Vagina (tissue), 2 donors: Measurements from ENCODE around the gene PSPH. TPM values are rescaled to one million over a fixed set of nuclear protein-coding genes. Genes with fewer than 3 reads are reported as not detected.

Experiments
- DNase-seq, 2 donors: peaks; one replicate each; pipeline ENCODE4 v3.0.0-alpha.2; 2017; ENCODE audit errors: extremely low spot score in 2 of 2
- H3K27ac ChIP-seq: fragments of 200-600 bp; sonication (generic); one replicate; pipeline ENCODE4 v1.5.1; 2019
- H3K27me3 ChIP-seq: fragments of 200-600 bp; sonication (generic); one replicate; pipeline ENCODE4 v1.5.1; 2019
- H3K36me3 ChIP-seq, 2 donors: fragments of 200-600 bp; sonication (generic); one replicate each; pipeline ENCODE4 v1.5.1; 2017 to 2019
- H3K4me1 ChIP-seq: fragments of 200-600 bp; sonication (generic); one replicate; pipeline ENCODE4 v1.5.1; 2019
- H3K4me3 ChIP-seq, 2 donors: fragments of 200-600 bp; sonication (generic); 1 replicate in 1 of 2; 2 replicates in 1 of 2; pipeline ENCODE4 v1.5.1; 2016 to 2019
- H3K9me3 ChIP-seq: fragments of 200-600 bp; sonication (generic); one replicate; pipeline ENCODE4 v1.5.1; 2019
- POLR2A ChIP-seq, 2 donors: fragments of 450-650 bp; IDR thresholded peaks; one replicate each; pipeline ENCODE4 v1.6.1; 2017; ENCODE audit warnings: antibody characterized with exemption in 2 of 2, mild to moderate bottlenecking in 2 of 2, moderate library complexity in 2 of 2
- POLR2AphosphoS5 ChIP-seq, 2 donors: sonication (generic); formaldehyde crosslinking; IDR thresholded peaks; one replicate each; pipeline ENCODE4 v1.9.0; 2017; ENCODE audit warnings: antibody characterized with exemption in 2 of 2, mild to moderate bottlenecking in 2 of 2, low read depth in 1 of 2; ENCODE audit not compliant: insufficient read depth in 1 of 2
- intact Hi-C: fragments of 100-400 bp; cut with DNase I; formaldehyde crosslinking; loops from one replicate; pipeline ENCODE4 v1.15.1; 2023
- total RNA-seq: library from RNA; depleted of rRNA; stranded (reverse); fragments of >200 nt; gene quantifications from one replicate; pipeline ENCODE4 v1.2.3, GENCODE V29; 2016
- TF ChIP-seq, protein P1 (sequence below), 3 experiments: fragments of 450-650 bp in 2 of 3; fragments of 200-600 bp in 1 of 3; sonication (generic) in 1 of 3; IDR thresholded peaks; one replicate each; pipeline ENCODE4 v1.5.1; 2017 to 2019; ENCODE audit warnings: antibody characterized with exemption in 3 of 3, mild to moderate bottlenecking in 2 of 3, moderate library complexity in 2 of 3

Gene PSPH
- total RNA-seq, 1 donor from 2014 or later, result 13.3 TPM

DNA sequence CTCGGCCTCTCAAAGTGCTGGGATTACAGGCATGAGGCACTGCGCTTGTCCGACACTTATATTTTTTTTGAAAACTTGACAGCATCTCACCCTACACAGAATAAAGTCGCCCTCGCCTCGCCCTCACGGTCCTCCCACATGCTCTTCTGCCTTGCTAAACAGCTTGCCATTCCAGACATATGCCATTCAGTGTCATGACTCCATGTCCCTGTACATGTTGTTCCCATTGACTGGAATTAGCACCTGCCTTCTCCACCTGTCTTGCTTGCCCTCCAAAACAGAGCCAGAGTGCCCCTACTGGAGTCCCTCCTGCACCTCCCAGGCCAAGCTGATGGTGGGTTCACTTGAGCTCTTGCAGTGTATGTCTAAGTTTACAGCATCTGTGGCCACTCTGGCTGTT, 80.7 kb downstream of the PSPH start:
- no peak for DNase-seq

DNA sequence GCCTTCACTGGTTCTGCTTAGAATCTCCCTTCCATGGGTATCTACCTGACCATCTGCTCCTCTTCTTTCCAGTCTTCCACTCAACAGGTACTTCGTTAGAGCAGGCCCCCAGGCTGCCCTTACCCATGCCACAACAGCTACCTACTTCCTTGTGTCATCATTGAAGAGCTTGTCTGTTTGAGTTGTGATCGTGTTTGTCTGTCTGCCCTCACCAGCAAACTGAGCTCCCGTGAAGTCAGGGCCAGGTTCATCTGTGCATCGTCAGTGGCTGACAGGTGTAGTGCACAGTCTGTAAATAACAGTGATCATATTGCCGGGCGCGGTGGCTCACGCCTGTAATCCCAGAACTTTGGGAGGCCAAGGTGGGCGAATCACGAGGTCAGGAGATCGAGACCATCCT, 81.9 kb downstream of the PSPH start:
- Histone ChIP-seq H3K4me3 (no peak overlapping the region), H3K36me3 (no peaks in the 10 kb centered on the region), H3K4me1 (peaks cover 52% of the 10 kb centered on the region), H3K9me3 (no peaks in the 10 kb centered on the region), H3K27me3 (no peaks in the 10 kb centered on the region), H3K27ac (no peak overlapping the region)
- no peak for DNase-seq
- intact Hi-C loops, result no loop called here
- TF ChIP-seq POLR2A (IDR thresholded peaks at IDR 0.05) (no peak), POLR2AphosphoS5 (IDR thresholded peaks at IDR 0.05; ENCODE audit: insufficient read depth in 1 of 2, low read depth in 1 of 2) (no peak)
- TF ChIP-seq, protein P1, sequence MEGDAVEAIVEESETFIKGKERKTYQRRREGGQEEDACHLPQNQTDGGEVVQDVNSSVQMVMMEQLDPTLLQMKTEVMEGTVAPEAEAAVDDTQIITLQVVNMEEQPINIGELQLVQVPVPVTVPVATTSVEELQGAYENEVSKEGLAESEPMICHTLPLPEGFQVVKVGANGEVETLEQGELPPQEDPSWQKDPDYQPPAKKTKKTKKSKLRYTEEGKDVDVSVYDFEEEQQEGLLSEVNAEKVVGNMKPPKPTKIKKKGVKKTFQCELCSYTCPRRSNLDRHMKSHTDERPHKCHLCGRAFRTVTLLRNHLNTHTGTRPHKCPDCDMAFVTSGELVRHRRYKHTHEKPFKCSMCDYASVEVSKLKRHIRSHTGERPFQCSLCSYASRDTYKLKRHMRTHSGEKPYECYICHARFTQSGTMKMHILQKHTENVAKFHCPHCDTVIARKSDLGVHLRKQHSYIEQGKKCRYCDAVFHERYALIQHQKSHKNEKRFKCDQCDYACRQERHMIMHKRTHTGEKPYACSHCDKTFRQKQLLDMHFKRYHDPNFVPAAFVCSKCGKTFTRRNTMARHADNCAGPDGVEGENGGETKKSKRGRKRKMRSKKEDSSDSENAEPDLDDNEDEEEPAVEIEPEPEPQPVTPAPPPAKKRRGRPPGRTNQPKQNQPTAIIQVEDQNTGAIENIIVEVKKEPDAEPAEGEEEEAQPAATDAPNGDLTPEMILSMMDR (IDR thresholded peaks at IDR 0.05), result no peak

More for the DNA sequence above, 80.7 kb downstream of the PSPH start:
- Histone ChIP-seq H3K36me3 (no peaks in the 10 kb centered on the region), H3K4me3 (no peak overlapping the region), H3K27me3 (no peaks in the 10 kb centered on the region), H3K27ac (no peak overlapping the region), H3K9me3 (no peaks in the 10 kb centered on the region), H3K4me1 (peaks cover 45% of the 10 kb centered on the region)
- intact Hi-C loops, result no loop called here
- TF ChIP-seq POLR2AphosphoS5 (IDR thresholded peaks at IDR 0.05; ENCODE audit: insufficient read depth in 1 of 2, low read depth in 1 of 2), result no peak
- TF ChIP-seq, protein P1 (IDR thresholded peaks at IDR 0.05), result no peak
- no peak for TF ChIP-seq POLR2A (IDR thresholded peaks at IDR 0.05)

DNA sequence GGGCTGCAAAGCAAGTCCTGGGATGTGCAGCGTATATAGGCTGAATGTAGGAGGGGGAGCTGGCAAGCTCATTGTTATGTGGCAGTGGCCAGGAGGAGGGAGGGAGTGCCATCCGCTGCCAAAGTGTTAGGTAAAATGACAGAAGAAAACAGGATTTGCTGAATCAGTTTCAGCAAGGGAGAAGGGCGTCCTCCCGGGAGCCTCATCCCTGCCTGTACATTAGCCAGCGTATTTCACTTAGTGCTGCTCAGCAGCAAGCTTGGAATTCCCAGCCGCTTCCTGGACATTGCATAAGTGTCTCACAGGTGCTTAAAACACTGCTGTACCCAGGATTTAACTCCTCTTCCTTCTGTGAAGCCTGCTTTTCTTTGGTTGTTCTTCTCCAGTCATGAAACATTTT, 84.4 kb downstream of the PSPH start:
- H3K27ac ChIP-seq, result no peak overlapping the region
- H3K9me3 ChIP-seq, result no peaks in the 10 kb centered on the region
- no peaks in the 10 kb centered on the region for H3K36me3 ChIP-seq
- no peak for DNase-seq
- intact Hi-C loops, result no loop called here
- H3K4me3 ChIP-seq, result no peak overlapping the region
- no peak for TF ChIP-seq POLR2AphosphoS5 (IDR thresholded peaks at IDR 0.05; ENCODE audit: insufficient read depth in 1 of 2, low read depth in 1 of 2)
- TF ChIP-seq POLR2A (IDR thresholded peaks at IDR 0.05), result no peak
- TF ChIP-seq, protein P1 (IDR thresholded peaks at IDR 0.05), result no peak
- H3K4me1 ChIP-seq, result peaks cover 49% of the 10 kb centered on the region
- no peaks in the 10 kb centered on the region for H3K27me3 ChIP-seq

DNA sequence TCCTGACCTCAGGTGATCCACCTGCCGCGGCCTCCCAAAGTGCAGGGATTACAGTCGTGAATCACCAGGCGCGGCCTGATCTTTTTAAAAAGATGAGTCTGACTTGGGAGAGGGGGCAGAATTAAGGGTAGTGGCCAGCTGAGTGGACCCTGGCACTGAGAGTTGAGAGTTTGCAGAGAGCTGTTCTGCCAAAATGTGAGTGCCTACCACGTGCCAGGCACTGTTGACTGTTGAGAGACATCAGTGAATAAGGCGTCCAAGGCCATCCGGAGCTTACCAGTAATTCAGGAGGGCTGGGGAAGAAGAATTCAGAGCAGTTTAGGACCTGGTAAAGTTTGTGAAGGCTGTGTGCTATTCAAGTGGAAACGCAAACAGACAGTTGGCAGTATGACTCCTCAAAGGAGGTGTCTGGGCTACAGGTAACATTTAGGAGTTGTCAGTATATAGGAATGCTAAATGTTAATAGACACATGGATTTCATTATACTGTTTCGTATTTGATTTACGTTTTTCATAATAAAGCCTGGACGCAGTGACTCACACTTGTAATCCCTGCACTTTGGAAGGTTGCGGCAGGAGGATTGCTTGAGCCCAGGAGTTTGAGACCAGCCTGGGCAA, 85.3 kb downstream of the PSPH start:
- Histone ChIP-seq H3K4me1 (peaks cover 49% of the 10 kb centered on the region), H3K4me3 (peak overlapping the region; percentile 58 to 73), H3K36me3 (no peaks in the 10 kb centered on the region), H3K27ac (peak overlapping the region; percentile 94), H3K9me3 (no peaks in the 10 kb centered on the region), H3K27me3 (no peaks in the 10 kb centered on the region)
- no peak for DNase-seq
- TF ChIP-seq POLR2A (IDR thresholded peaks at IDR 0.05) (no peak), POLR2AphosphoS5 (IDR thresholded peaks at IDR 0.05; ENCODE audit: insufficient read depth in 1 of 2, low read depth in 1 of 2) (no peak)
- TF ChIP-seq, protein P1 (IDR thresholded peaks at IDR 0.05), result no peak
- intact Hi-C loops, result no loop called here

DNA sequence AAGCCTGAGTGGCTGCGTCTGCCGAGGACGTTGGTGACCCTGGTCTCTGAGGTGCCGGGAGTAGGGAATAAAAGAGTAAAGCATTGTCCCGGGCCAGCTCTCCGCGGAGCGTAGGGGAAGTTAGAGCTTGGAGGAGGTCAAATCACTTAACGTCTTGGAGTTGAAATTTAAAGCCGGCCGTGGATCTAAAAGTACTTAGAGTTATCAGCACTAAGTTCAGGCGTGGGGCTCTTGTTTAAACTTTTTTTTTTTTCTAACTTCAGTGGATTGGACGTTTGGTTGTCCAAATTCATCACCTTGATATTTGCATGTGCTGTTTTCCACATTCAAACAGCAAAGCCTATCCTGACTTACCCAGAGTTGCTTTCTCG, 86.2 kb downstream of the PSPH start:
- H3K36me3 ChIP-seq, result no peaks in the 10 kb centered on the region
- no peaks in the 10 kb centered on the region for H3K27me3 ChIP-seq
- DNase-seq, result no peak
- intact Hi-C loops, result no loop called here
- no peaks in the 10 kb centered on the region for H3K9me3 ChIP-seq
- peak overlapping the region; percentile 58 to 73 for H3K4me3 ChIP-seq
- peaks cover 49% of the 10 kb centered on the region for H3K4me1 ChIP-seq
- H3K27ac ChIP-seq, result peak overlapping the region; percentile 94
- TF ChIP-seq POLR2AphosphoS5 (IDR thresholded peaks at IDR 0.05; ENCODE audit: insufficient read depth in 1 of 2, low read depth in 1 of 2) (no peak), POLR2A (IDR thresholded peaks at IDR 0.05) (no peak)
- TF ChIP-seq, protein P1 (IDR thresholded peaks at IDR 0.05), result no peak
